MM.1S (cell line): ENCODE measurements around the gene LRMDA.

ENCODE experiments used
- CTCF ChIP-seq: fragments of 300-600 bp; sonication (generic); IDR thresholded peaks from 2 replicates; pipeline ENCODE4 v1.5.1; 2016; ENCODE audit warnings: antibody characterized with exemption, low read length, mixed read lengths
- EZH2 ChIP-seq: fragments of 300-600 bp; sonication (generic); optimal IDR thresholded peaks from 2 replicates; pipeline ENCODE3; 2017; ENCODE audit warnings: low read depth, mild to moderate bottlenecking, antibody characterized with exemption, low read length, mixed read lengths
- EZH2phosphoT487 ChIP-seq: fragments of 300-600 bp; sonication (generic); IDR thresholded peaks from 2 replicates; pipeline ENCODE4 v1.6.1; 2018; ENCODE audit warnings: antibody characterized with exemption, low read length

GRCh38 chr10:75550191-75550590, 118.8 kb downstream of the LRMDA start:
- TF ChIP-seq CTCF = no peak
- no peak for TF ChIP-seq EZH2phosphoT487
- TF ChIP-seq EZH2 = no peak
